Measurements from ENCODE around the gene LRRC7. TPM values are rescaled to one million over a fixed set of nuclear protein-coding genes. Genes with fewer than 3 reads are reported as not detected.

The LRRC7 gene
- total and polyA plus RNA-seq, 2 of the 8 experiments (the other 6 are each of a cell fraction or from before 2014, with no cell fraction given) = 0.03 to 0.17 TPM

DNA sequence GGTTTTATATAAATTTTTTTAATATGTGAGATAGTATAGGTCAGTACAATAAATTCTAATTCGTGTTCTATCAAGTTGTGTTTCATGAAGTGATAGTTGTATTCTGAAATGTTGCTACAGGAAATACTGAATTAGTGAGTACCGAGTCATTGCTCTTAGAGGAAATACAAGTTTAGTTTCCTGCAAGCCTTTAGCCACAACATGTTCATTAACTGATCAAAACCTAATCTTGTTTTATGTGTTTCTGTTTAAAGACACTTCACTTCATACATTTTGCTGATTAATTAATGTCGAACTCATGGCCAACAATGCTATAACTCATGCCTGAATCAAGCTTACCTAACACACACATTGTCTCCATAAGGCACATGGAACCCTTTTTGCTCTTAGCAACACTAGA is 43.6 kb downstream of the LRRC7 start (continued):
- TF ChIP-seq, protein P1, sequence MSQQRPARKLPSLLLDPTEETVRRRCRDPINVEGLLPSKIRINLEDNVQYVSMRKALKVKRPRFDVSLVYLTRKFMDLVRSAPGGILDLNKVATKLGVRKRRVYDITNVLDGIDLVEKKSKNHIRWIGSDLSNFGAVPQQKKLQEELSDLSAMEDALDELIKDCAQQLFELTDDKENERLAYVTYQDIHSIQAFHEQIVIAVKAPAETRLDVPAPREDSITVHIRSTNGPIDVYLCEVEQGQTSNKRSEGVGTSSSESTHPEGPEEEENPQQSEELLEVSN (IDR thresholded peaks at IDR 0.05) = no peak
- no peak for TF ChIP-seq RAD21 (IDR thresholded peaks at IDR 0.05 in 1 of 2, conservative IDR thresholded peaks at IDR 0.05 in 1 of 2; ENCODE audit: low read depth in 2 of 2, low read length in 2 of 2)
- TF ChIP-seq SIN3A (conservative IDR thresholded peaks at IDR 0.05 in 1 of 2, IDR thresholded peaks at IDR 0.05 in 1 of 2; ENCODE audit: low read depth in 1 of 2, low read length in 2 of 2) = no peak
- TF ChIP-seq POLR2AphosphoS5 (IDR thresholded peaks at IDR 0.05; ENCODE audit: low read depth, low read length) = no peak
- TF ChIP-seq CHD1 (IDR thresholded peaks at IDR 0.05; ENCODE audit: low read depth, low read length) = no peak
- TF ChIP-seq TCF12 (IDR thresholded peaks at IDR 0.05; ENCODE audit: low read depth, low read length) = no peak
- TF ChIP-seq CREB1 (IDR thresholded peaks at IDR 0.05) = no peak
